ENCODE data around the gene REPS2.

The REPS2 gene

GRCh38 chrX:17030580-17031270 is 84.3 kb downstream of the REPS2 start:
- no peaks in the 10 kb centered on the region for H3K27me3 Mint-ChIP-seq
- H3K9me3 Mint-ChIP-seq = no peaks in the 10 kb centered on the region
- no peaks in the 10 kb centered on the region for H3K4me1 Mint-ChIP-seq (ENCODE audit: low read depth)
- H3K27ac Mint-ChIP-seq = no peak overlapping the region
- no peaks in the 10 kb centered on the region for H3K36me3 Mint-ChIP-seq (ENCODE audit: low read depth)
- H3K4me3 Mint-ChIP-seq = no peak overlapping the region

- Mint-ChIP-seq H3K4me1 (ENCODE audit: low read depth) (peaks cover 7% of the 10 kb centered on the region), H3K27me3 (no peaks in the 10 kb centered on the region), H3K27ac (no peak overlapping the region), H3K36me3 (ENCODE audit: low read depth) (no peaks in the 10 kb centered on the region), H3K9me3 (no peaks in the 10 kb centered on the region), H3K4me3 (no peak overlapping the region)
Measured at GRCh38 chrX:17031827-17032226, 85.4 kb downstream of the REPS2 start.

GRCh38 chrX:17032351-17032750 is 85.9 kb downstream of the REPS2 start:
- Mint-ChIP-seq H3K27me3 (no peaks in the 10 kb centered on the region), H3K4me3 (no peak overlapping the region), H3K36me3 (ENCODE audit: low read depth) (no peaks in the 10 kb centered on the region), H3K27ac (no peak overlapping the region), H3K4me1 (ENCODE audit: low read depth) (peaks cover 7% of the 10 kb centered on the region), H3K9me3 (no peaks in the 10 kb centered on the region)

- peaks cover 7% of the 10 kb centered on the region for H3K4me1 Mint-ChIP-seq (ENCODE audit: low read depth)
- no peak overlapping the region for H3K4me3 Mint-ChIP-seq
- no peaks in the 10 kb centered on the region for H3K9me3 Mint-ChIP-seq
- no peak overlapping the region for H3K27ac Mint-ChIP-seq
- no peaks in the 10 kb centered on the region for H3K27me3 Mint-ChIP-seq
- no peaks in the 10 kb centered on the region for H3K36me3 Mint-ChIP-seq (ENCODE audit: low read depth)
Measured at GRCh38 chrX:17033225-17033624, 86.8 kb downstream of the REPS2 start.

GRCh38 chrX:17035111-17035510 is 88.7 kb downstream of the REPS2 start:
- no peaks in the 10 kb centered on the region for H3K9me3 Mint-ChIP-seq
- H3K36me3 Mint-ChIP-seq (ENCODE audit: low read depth) = no peaks in the 10 kb centered on the region
- no peaks in the 10 kb centered on the region for H3K27me3 Mint-ChIP-seq
- no peak overlapping the region for H3K4me3 Mint-ChIP-seq
- peaks cover 7% of the 10 kb centered on the region for H3K4me1 Mint-ChIP-seq (ENCODE audit: low read depth)
- H3K27ac Mint-ChIP-seq = no peak overlapping the region

- H3K27ac Mint-ChIP-seq = no peak overlapping the region
Measured at GRCh38 chrX:17036171-17036961, 89.9 kb downstream of the REPS2 start.

GRCh38 chrX:17038277-17038676 is 91.8 kb downstream of the REPS2 start:
- H3K27me3 Mint-ChIP-seq = no peaks in the 10 kb centered on the region
- H3K27ac Mint-ChIP-seq = no peak overlapping the region
- H3K4me1 Mint-ChIP-seq (ENCODE audit: low read depth) = peaks cover 7% of the 10 kb centered on the region
- H3K9me3 Mint-ChIP-seq = no peaks in the 10 kb centered on the region
- no peak overlapping the region for H3K4me3 Mint-ChIP-seq
- H3K36me3 Mint-ChIP-seq (ENCODE audit: low read depth) = no peaks in the 10 kb centered on the region

More at GRCh38 chrX:17036171-17036961, 89.9 kb downstream of the REPS2 start:
- no peak overlapping the region for H3K4me3 Mint-ChIP-seq
- H3K4me1 Mint-ChIP-seq (ENCODE audit: low read depth) = peaks cover 7% of the 10 kb centered on the region
- no peaks in the 10 kb centered on the region for H3K9me3 Mint-ChIP-seq
- H3K36me3 Mint-ChIP-seq (ENCODE audit: low read depth) = no peaks in the 10 kb centered on the region
- no peaks in the 10 kb centered on the region for H3K27me3 Mint-ChIP-seq

- no peaks in the 10 kb centered on the region for H3K36me3 Mint-ChIP-seq (ENCODE audit: low read depth)
- H3K27ac Mint-ChIP-seq = no peak overlapping the region
- no peak overlapping the region for H3K4me3 Mint-ChIP-seq
- peaks cover 7% of the 10 kb centered on the region for H3K4me1 Mint-ChIP-seq (ENCODE audit: low read depth)
- H3K9me3 Mint-ChIP-seq = no peaks in the 10 kb centered on the region
- H3K27me3 Mint-ChIP-seq = no peaks in the 10 kb centered on the region
Measured at GRCh38 chrX:17038681-17039161, 92.3 kb downstream of the REPS2 start.

- Mint-ChIP-seq H3K27ac (no peak overlapping the region), H3K4me1 (ENCODE audit: low read depth) (peaks cover 7% of the 10 kb centered on the region), H3K4me3 (no peak overlapping the region), H3K27me3 (no peaks in the 10 kb centered on the region), H3K9me3 (no peaks in the 10 kb centered on the region), H3K36me3 (ENCODE audit: low read depth) (no peaks in the 10 kb centered on the region)
Measured at GRCh38 chrX:17039826-17040225, 93.4 kb downstream of the REPS2 start.

GRCh38 chrX:17040711-17041110 is 94.3 kb downstream of the REPS2 start:
- H3K36me3 Mint-ChIP-seq (ENCODE audit: low read depth) = no peaks in the 10 kb centered on the region
- H3K4me3 Mint-ChIP-seq = no peak overlapping the region
- H3K27ac Mint-ChIP-seq = no peak overlapping the region
- H3K9me3 Mint-ChIP-seq = no peaks in the 10 kb centered on the region
- no peaks in the 10 kb centered on the region for H3K27me3 Mint-ChIP-seq
- peaks cover 7% of the 10 kb centered on the region for H3K4me1 Mint-ChIP-seq (ENCODE audit: low read depth)

- H3K9me3 Mint-ChIP-seq = no peaks in the 10 kb centered on the region
- no peaks in the 10 kb centered on the region for H3K4me1 Mint-ChIP-seq (ENCODE audit: low read depth)
- no peaks in the 10 kb centered on the region for H3K27me3 Mint-ChIP-seq
- H3K27ac Mint-ChIP-seq = no peak overlapping the region
- no peak overlapping the region for H3K4me3 Mint-ChIP-seq
- H3K36me3 Mint-ChIP-seq (ENCODE audit: low read depth) = no peaks in the 10 kb centered on the region
Measured at GRCh38 chrX:17042037-17042436, 95.6 kb downstream of the REPS2 start.

GRCh38 chrX:17046478-17047097 is 100.1 kb downstream of the REPS2 start:
- no peaks in the 10 kb centered on the region for H3K9me3 Mint-ChIP-seq
- H3K36me3 Mint-ChIP-seq (ENCODE audit: low read depth) = no peaks in the 10 kb centered on the region
- H3K4me1 Mint-ChIP-seq (ENCODE audit: low read depth) = no peaks in the 10 kb centered on the region
- no peak overlapping the region for H3K27ac Mint-ChIP-seq
- H3K4me3 Mint-ChIP-seq = no peak overlapping the region
- H3K27me3 Mint-ChIP-seq = no peaks in the 10 kb centered on the region

GRCh38 chrX:17047224-17047623 is 100.8 kb downstream of the REPS2 start:
- Mint-ChIP-seq H3K27ac (no peak overlapping the region), H3K4me1 (ENCODE audit: low read depth) (no peaks in the 10 kb centered on the region), H3K9me3 (no peaks in the 10 kb centered on the region), H3K27me3 (no peaks in the 10 kb centered on the region), H3K36me3 (ENCODE audit: low read depth) (no peaks in the 10 kb centered on the region), H3K4me3 (no peak overlapping the region)

GRCh38 chrX:17052210-17052609 is 105.8 kb downstream of the REPS2 start:
- no peaks in the 10 kb centered on the region for H3K4me1 Mint-ChIP-seq (ENCODE audit: low read depth)

GRCh38 chrX:17052793-17053192 is 106.3 kb downstream of the REPS2 start:
- no peaks in the 10 kb centered on the region for H3K9me3 Mint-ChIP-seq
- no peaks in the 10 kb centered on the region for H3K27me3 Mint-ChIP-seq
- no peak overlapping the region for H3K27ac Mint-ChIP-seq
- no peaks in the 10 kb centered on the region for H3K4me1 Mint-ChIP-seq (ENCODE audit: low read depth)
- no peaks in the 10 kb centered on the region for H3K36me3 Mint-ChIP-seq (ENCODE audit: low read depth)
- H3K4me3 Mint-ChIP-seq = no peak overlapping the region

More at GRCh38 chrX:17052210-17052609, 105.8 kb downstream of the REPS2 start:
- H3K27ac Mint-ChIP-seq = no peak overlapping the region
- no peaks in the 10 kb centered on the region for H3K27me3 Mint-ChIP-seq
- H3K36me3 Mint-ChIP-seq (ENCODE audit: low read depth) = no peaks in the 10 kb centered on the region
- no peak overlapping the region for H3K4me3 Mint-ChIP-seq
- no peaks in the 10 kb centered on the region for H3K9me3 Mint-ChIP-seq

Data from stimulated activated naive CD8-positive, alpha-beta T cell treated with anti-CD3 and anti-CD28 coated beads, Interleukin-15, Interleukin-2, amounts not matched to agents 100 ng/mL and 50 ng/mL, for 24 hours (primary cell).